ENCODE measurements around the gene DNAJC3. TPM values are rescaled to one million over a fixed set of nuclear protein-coding genes. Genes with fewer than 3 reads are reported as not detected.

The DNAJC3 gene
- total and polyA plus RNA-seq, 2 of the 13 experiments (the other 11 are each of a cell fraction or from before 2014, with no cell fraction given), result 10.4 to 48.2 TPM

GRCh38 chr13:95641291-95642027 lies 35.5 kb upstream of the DNAJC3 start:
- POLR2A ChIA-PET, result no interaction called here

More at GRCh38 chr13:95641291-95642027, 35.5 kb upstream of the DNAJC3 start:
- DNase-seq (ENCODE audit: low spot score) (no peak), FAIRE-seq (no peak), ATAC-seq (no peak)
- Histone ChIP-seq H3K36me3 (replicated peaks in 1 of 2; ENCODE audit: control insufficient read depth in 1 of 2, insufficient read depth in 2 of 2, low read length in 2 of 2) (peaks cover 2 to 6% of the 10 kb centered on the region in 2 experiments; a peak in 2 of 5 replicates), H3K4me2 (ENCODE audit: low read depth, low read length) (peak overlapping the region; percentile 69; the same call in 1 of the 2 replicates), H3K27ac (ENCODE audit: extremely low read length, insufficient read depth, low read length) (no peak overlapping the region), H2AFZ (ENCODE audit: low read length) (no peak overlapping the region), H3K4me1 (ENCODE audit: insufficient read depth, low read length) (peaks cover 19% of the 10 kb centered on the region), H3K9me3 (ENCODE audit: low read length) (no peaks in the 10 kb centered on the region), H3K79me2 (ENCODE audit: insufficient read depth, low read length) (peaks cover 10% of the 10 kb centered on the region), H3K27me3 (ENCODE audit: control insufficient read depth in 1 of 2, insufficient read depth in 2 of 2, low read length in 2 of 2) (no peaks in the 10 kb centered on the region; a peak in 1 of 5 replicates), H3K4me3 (replicated peaks in 1 of 3; ENCODE audit: insufficient read depth in 1 of 3, low read depth in 2 of 3, low read length in 3 of 3) (peak overlapping the region in 1 of 3 experiments; percentile 73; a peak in 1 of 6 replicates), H3K9ac (ENCODE audit: insufficient read depth, low read depth, low read length) (no peak overlapping the region), H4K20me1 (ENCODE audit: insufficient read depth, low read length) (no peaks in the 10 kb centered on the region)
- in situ Hi-C loops (cut with HindIII; ENCODE audit: extremely low pct_ligation_motif_present, low pct_unique_long_range_greater_than_20kb), result no loop called here
- TF ChIP-seq TRIM22 (IDR thresholded peaks at IDR 0.05) (no peak), SNAPC4 (CRISPR knock-in tag; IDR thresholded peaks at IDR 0.05) (no peak), ZNF574 (CRISPR knock-in tag; IDR thresholded peaks at IDR 0.05) (0 out of 2 replicates have a peak, but pooled peaks have one; percentile 9), XBP1 (CRISPR knock-in tag; IDR thresholded peaks at IDR 0.05) (no peak), AGO2 (optimal IDR thresholded peaks at IDR 0.05; ENCODE audit: low read depth, low read length) (peak; percentile 39), HNRNPK (IDR thresholded peaks at IDR 0.05; ENCODE audit: low read depth, low read length, poor library complexity, severe bottlenecking) (peak; percentile 31)
- intact Hi-C loops (cut with micrococcal nuclease; ENCODE audit: unreplicated experiment), result loop anchor here (5.0 kb wide), 1 partner anchor 36 kb away; the partner anchor contains the start of gene DNAJC3
- BruUV-seq (replicated peaks), result no TSS peak
- WGBS (ENCODE audit: low lambda C conversion rate), result 97% methylated on average over 58 of the region's 58 CpGs
- CTCF ChIA-PET (ENCODE audit: low intra/inter-chr PET ratio, low total read pairs), result no interaction called here
